CD8-positive, alpha-beta memory T cell (primary cell): ENCODE results near the gene TMEM176A. TPM values are rescaled to one million over a fixed set of nuclear protein-coding genes. Genes with fewer than 3 reads are reported as not detected.

ENCODE experiments used
- CTCF ChIA-PET: fragments of 350-600 bp; sonication (Branson Sonifier 250); formaldehyde crosslinking; loops from one replicate; lab custom pipeline; 2021; ENCODE audit warnings: antibody characterized with exemption; lab: Charles Lee
- POLR2A ChIA-PET: fragments of 350-600 bp; sonication (Branson Sonifier 250); formaldehyde crosslinking; loops from one replicate; lab custom pipeline; 2021; ENCODE audit warnings: antibody characterized with exemption; lab: Charles Lee
- DNase-seq, 5 donors: peaks; one replicate each; pipeline versions ENCODE4 v3.0.0 to v3.0.0-alpha.2; 2020 to 2022; ENCODE audit warnings: mixed read lengths in 1 of 5
- H3K27ac ChIP-seq: one replicate; pipeline ENCODE4 v1.7.0; 2013; ENCODE audit warnings: low read depth, mild to moderate bottlenecking, low read length, moderate library complexity
- H3K27me3 ChIP-seq: 2 replicates; pipeline ENCODE4 v1.7.0; 2013; ENCODE audit warnings: low read length, mild to moderate bottlenecking; ENCODE audit not compliant: insufficient read depth, poor library complexity, severe bottlenecking
- H3K36me3 ChIP-seq: 2 replicates; pipeline ENCODE4 v1.7.0; 2013; ENCODE audit warnings: mild to moderate bottlenecking, low read length, moderate library complexity; ENCODE audit not compliant: insufficient read depth
- H3K4me1 ChIP-seq: 2 replicates; pipeline ENCODE4 v1.7.0; 2013; ENCODE audit warnings: mild to moderate bottlenecking, low read length, moderate library complexity; ENCODE audit not compliant: insufficient read depth
- H3K4me3 ChIP-seq: 2 replicates; pipeline ENCODE4 v1.7.0; 2013; ENCODE audit warnings: mild to moderate bottlenecking, low read length
- H3K9me3 ChIP-seq: 2 replicates; pipeline ENCODE4 v1.7.0; 2013; ENCODE audit warnings: mild to moderate bottlenecking, low read length
- H3K27ac Mint-ChIP-seq, 8 donors: one replicate each; pipeline ENCODE4 v1.8.0; 2020 to 2021; ENCODE audit warnings: mixed read lengths in 8 of 8, mild to moderate bottlenecking in 6 of 8, inconsistent platforms in 3 of 8, moderate library complexity in 3 of 8
- H3K27me3 Mint-ChIP-seq, 2 donors: one replicate each; pipeline ENCODE4 v1.8.0; 2020 to 2021; ENCODE audit warnings: mixed read lengths in 2 of 2, mild to moderate bottlenecking in 1 of 2, moderate library complexity in 1 of 2
- H3K36me3 Mint-ChIP-seq, 3 donors: one replicate each; pipeline ENCODE4 v1.8.0; 2020 to 2021; ENCODE audit warnings: mixed read lengths in 3 of 3, inconsistent platforms in 1 of 3, mild to moderate bottlenecking in 1 of 3
- H3K4me1 Mint-ChIP-seq, 3 donors: one replicate each; pipeline ENCODE4 v1.8.0; 2020 to 2021; ENCODE audit warnings: mixed read lengths in 3 of 3, inconsistent platforms in 1 of 3, mild to moderate bottlenecking in 1 of 3
- H3K4me3 Mint-ChIP-seq, 7 donors: one replicate each; pipeline ENCODE4 v1.8.0; 2020 to 2021; ENCODE audit warnings: mixed read lengths in 7 of 7, mild to moderate bottlenecking in 6 of 7, moderate library complexity in 4 of 7, inconsistent platforms in 2 of 7
- H3K9me3 Mint-ChIP-seq, 5 donors: one replicate each; pipeline ENCODE4 v1.8.0; 2020 to 2022; ENCODE audit warnings: mixed read lengths in 5 of 5, mild to moderate bottlenecking in 3 of 5, moderate library complexity in 2 of 5, inconsistent platforms in 1 of 5
- polyA plus RNA-seq: library from polyadenylated mRNA; unstranded; fragments of 300-500 nt; fragmentation: Illumina TruSeq; gene quantifications from one replicate; pipeline ENCODE4 v1.2.3, GENCODE V29; 2021
- total RNA-seq, 2 experiments: library from RNA; stranded (reverse); gene quantifications; one replicate each; pipeline ENCODE4 v1.2.3, GENCODE V29; 2021

Gene TMEM176A, protein sequence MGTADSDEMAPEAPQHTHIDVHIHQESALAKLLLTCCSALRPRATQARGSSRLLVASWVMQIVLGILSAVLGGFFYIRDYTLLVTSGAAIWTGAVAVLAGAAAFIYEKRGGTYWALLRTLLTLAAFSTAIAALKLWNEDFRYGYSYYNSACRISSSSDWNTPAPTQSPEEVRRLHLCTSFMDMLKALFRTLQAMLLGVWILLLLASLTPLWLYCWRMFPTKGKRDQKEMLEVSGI
- under 1 TPM in 1 of 2 experiments, not detected in 1; 0.26 TPM for total RNA-seq
- polyA plus RNA-seq, result not detected

DNA sequence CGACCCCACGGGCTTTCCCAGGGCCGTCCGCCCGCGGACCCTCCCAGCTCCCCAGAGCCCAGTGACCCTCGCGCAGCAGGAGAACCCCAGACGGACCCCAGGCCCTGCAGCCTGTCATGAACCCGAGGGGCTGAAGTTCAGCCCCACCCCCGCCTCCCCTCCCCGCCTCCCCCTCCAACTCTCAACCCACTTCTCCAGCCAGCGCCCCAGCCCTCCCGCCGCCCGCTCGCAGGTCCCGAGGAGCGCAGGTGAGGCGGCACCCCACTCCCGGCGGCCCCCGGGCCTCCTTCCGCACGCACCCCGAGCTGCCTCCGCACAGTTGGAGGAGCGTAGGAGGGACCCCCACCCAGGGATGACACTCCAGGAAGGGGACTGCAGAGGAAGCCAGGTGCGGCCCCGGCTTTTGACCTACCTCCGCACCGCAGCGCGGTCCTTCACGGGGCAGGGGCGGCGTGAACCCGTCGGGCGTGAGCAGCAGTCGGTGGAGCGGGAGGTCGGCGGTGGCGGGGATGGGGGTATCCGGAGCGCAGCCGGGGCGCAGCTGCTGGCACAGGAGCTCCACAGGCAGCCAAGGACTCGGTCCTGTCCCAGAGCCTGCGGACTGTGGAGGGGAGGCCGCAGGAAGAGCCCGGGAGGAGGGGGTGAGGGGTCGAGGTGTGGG, at the start of gene TMEM176A:
TSS of gene TMEM176A (plus strand) at position 189 of the 661 bp plus-strand sequence. CDS start 782 bp downstream, outside the sequence.
- peak in 2 of 5 donors; percentile 2 to 21 for DNase-seq
- no peak within 1 kb of the TSS for H3K27ac Mint-ChIP-seq
- H3K27me3 Mint-ChIP-seq, result peaks cover 49 to 70% of the 10 kb centered on the region in 2 donors
- peaks cover 0 to 23% (median 10%) of the 10 kb centered on the region in 3 donors for H3K4me1 Mint-ChIP-seq
- Histone ChIP-seq H3K4me3 (no peak within 1 kb of the TSS), H3K27me3 (peaks cover 28% of the 10 kb centered on the region), H3K36me3 (no peaks in the 10 kb centered on the region), H3K4me1 (no peaks in the 10 kb centered on the region), H3K9me3 (peaks cover under 1% of the 10 kb centered on the region), H3K27ac (no peak within 1 kb of the TSS)
- ChIA-PET POLR2A (interaction anchor here (0.5 kb wide), 1 partner anchor 817 kb away, joined by 5 read pairs; no protein-coding TSS in a partner anchor), CTCF (no interaction called here)
- H3K36me3 Mint-ChIP-seq, result peaks cover 0 to 21% (median 0%) of the 10 kb centered on the region in 3 donors
- H3K4me3 Mint-ChIP-seq, result peak within 1 kb of the TSS in 6 of 7 donors; percentile 66 to 80 (median 72)
- peaks cover 7 to 11% (median 9%) of the 10 kb centered on the region in 5 donors for H3K9me3 Mint-ChIP-seq

DNA sequence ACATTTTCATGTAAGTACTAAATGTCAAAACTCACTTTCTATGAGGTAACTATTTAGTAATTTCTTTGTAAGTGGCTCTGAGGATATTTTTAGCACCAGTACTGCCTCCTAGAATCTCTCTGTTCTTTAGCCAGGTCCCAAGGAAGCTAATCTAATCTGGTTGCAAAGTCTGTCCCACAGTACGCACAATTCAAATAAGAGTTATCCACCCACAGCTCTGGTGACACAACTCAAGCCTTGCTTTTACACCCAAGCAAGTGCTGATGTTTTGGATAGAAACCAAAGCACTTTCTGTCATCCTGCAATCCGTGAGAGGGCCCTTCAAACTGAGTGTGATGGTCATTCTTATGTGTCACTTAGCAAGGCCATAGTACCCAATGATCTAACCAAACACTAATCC, 48.9 kb upstream of the TMEM176A start:
- Mint-ChIP-seq H3K36me3 (peaks cover 0 to 7% (median 0%) of the 10 kb centered on the region in 3 donors), H3K9me3 (peaks cover 0 to 2% (median 0%) of the 10 kb centered on the region in 5 donors), H3K27ac (peak overlapping the region in 6 of 8 donors; percentile 22 to 72 (median 42)), H3K4me3 (no peak overlapping the region), H3K27me3 (peaks cover 0 to 3% of the 10 kb centered on the region in 2 donors), H3K4me1 (peaks cover 82 to 97% (median 96%) of the 10 kb centered on the region in 3 donors)
- H3K4me1 ChIP-seq, result peaks cover 96% of the 10 kb centered on the region
- ChIA-PET CTCF (no interaction called here), POLR2A (no interaction called here)
- no peak overlapping the region for H3K27ac ChIP-seq
- H3K36me3 ChIP-seq, result no peaks in the 10 kb centered on the region
- no peak for DNase-seq
- H3K4me3 ChIP-seq, result no peak overlapping the region
- H3K27me3 ChIP-seq, result no peaks in the 10 kb centered on the region
- no peaks in the 10 kb centered on the region for H3K9me3 ChIP-seq

DNA sequence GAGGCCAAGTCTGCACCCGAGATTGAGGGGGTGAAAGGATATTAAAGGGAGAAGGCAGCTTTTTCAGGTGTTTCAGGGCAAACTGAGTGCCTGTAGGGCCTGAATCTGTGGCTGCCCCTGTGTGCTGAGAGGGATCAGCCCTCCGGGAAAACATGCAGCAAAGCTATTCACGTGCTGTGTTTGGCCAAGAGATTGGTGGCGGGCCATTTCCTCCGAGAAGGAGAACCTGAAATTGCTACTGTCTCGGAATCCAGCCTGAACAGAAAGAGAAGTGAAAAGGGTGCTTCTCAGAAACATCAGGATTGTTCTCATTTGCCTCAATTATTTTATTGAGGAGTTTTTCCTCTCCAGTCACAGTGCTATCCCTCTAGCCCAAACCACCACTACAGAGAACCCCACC, 47.3 kb upstream of the TMEM176A start:
- DNase-seq, result no peak
- no peak overlapping the region for H3K27ac ChIP-seq
- peaks cover 0 to 2% (median 0%) of the 10 kb centered on the region in 5 donors for H3K9me3 Mint-ChIP-seq

DNA sequence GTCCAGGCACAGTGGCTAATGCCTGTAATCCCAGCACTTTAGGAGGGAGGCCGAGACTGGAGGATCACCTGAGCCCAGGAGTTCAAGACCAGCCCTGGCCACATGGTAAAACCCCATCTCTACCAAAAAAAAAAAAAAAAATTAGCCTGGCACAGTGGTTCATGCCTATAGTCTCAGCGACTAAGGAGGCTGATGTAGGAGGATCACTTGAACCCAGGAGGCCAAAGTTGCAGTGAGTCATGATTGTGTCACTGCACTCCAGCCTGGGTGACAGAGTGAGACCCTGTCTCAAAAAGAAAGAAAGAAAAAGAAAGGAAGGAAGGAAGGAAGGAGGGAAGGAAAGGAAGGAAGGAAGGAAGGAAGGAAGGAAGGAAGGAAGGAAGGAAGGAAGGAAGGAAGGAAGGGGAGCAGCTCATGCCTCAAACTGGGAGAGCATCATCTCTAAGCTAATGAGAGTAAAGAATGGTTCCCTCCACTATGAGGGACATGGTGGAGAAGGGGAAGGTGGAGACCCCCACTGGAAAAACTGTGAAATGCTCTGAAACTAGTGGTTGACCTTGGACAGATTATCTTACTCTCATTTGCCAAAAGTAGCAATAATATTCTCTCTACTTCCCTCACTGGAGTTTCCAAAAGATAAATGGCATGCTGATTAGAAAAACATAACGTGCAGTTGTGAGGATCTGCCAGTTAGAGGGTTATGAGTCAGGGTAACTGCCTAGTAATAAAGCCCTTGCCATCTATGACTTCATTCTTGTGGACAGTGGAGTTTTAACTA, 46.6 kb upstream of the TMEM176A start:
- no peak for DNase-seq
- peak overlapping the region; percentile 15 for H3K4me3 ChIP-seq
- no peaks in the 10 kb centered on the region for H3K9me3 ChIP-seq
- peaks cover 0 to 2% (median 0%) of the 10 kb centered on the region in 5 donors for H3K9me3 Mint-ChIP-seq
- H3K4me3 Mint-ChIP-seq, result peak overlapping the region in 6 of 7 donors; percentile 33 to 66 (median 54)
- H3K4me1 Mint-ChIP-seq, result peaks cover 65 to 82% (median 81%) of the 10 kb centered on the region in 3 donors
- no peak overlapping the region for H3K27ac ChIP-seq
- peaks cover 79% of the 10 kb centered on the region for H3K4me1 ChIP-seq
- peak overlapping the region; percentile 75 to 97 (median 88) for H3K27ac Mint-ChIP-seq
- CTCF ChIA-PET, result interaction anchor here (0.7 to 3.9 kb wide), 6 partner anchors 12 to 304 kb away, joined by 3 to 60 read pairs (median 12); partner anchors contain the start of genes GIMAP5 and GIMAP8
- no peaks in the 10 kb centered on the region for H3K27me3 ChIP-seq
- H3K27me3 Mint-ChIP-seq, result peaks cover 0 to 3% of the 10 kb centered on the region in 2 donors
- POLR2A ChIA-PET, result interaction anchor here (0.5 to 2.9 kb wide), 6 partner anchors 11 to 309 kb away, joined by 3 to 27 read pairs (median 4); partner anchors contain the start of genes GIMAP1 and GIMAP7
- no peaks in the 10 kb centered on the region for H3K36me3 ChIP-seq
- H3K36me3 Mint-ChIP-seq, result peaks cover 0 to 1% (median 0%) of the 10 kb centered on the region in 3 donors

More for the DNA sequence above, 47.3 kb upstream of the TMEM176A start:
- Histone ChIP-seq H3K27me3 (no peaks in the 10 kb centered on the region), H3K9me3 (no peaks in the 10 kb centered on the region), H3K36me3 (no peaks in the 10 kb centered on the region), H3K4me3 (no peak overlapping the region), H3K4me1 (peaks cover 87% of the 10 kb centered on the region)
- Mint-ChIP-seq H3K27me3 (peaks cover 0 to 3% of the 10 kb centered on the region in 2 donors), H3K27ac (peak overlapping the region in 7 of 8 donors; percentile 78 to 97 (median 82)), H3K36me3 (peaks cover 0 to 1% (median 0%) of the 10 kb centered on the region in 3 donors), H3K4me1 (peaks cover 73 to 89% (median 89%) of the 10 kb centered on the region in 3 donors), H3K4me3 (peak overlapping the region in 1 of 7 donors; percentile 32)
- ChIA-PET CTCF (interaction anchor here (1.0 to 3.6 kb wide), 3 partner anchors 12 to 283 kb away, joined by 5 to 17 read pairs (median 12); partner anchors contain the start of gene GIMAP5), POLR2A (interaction anchor here (0.5 to 2.9 kb wide), 4 partner anchors 10 to 308 kb away, joined by 3 to 27 read pairs (median 3); no protein-coding TSS in a partner anchor)

DNA sequence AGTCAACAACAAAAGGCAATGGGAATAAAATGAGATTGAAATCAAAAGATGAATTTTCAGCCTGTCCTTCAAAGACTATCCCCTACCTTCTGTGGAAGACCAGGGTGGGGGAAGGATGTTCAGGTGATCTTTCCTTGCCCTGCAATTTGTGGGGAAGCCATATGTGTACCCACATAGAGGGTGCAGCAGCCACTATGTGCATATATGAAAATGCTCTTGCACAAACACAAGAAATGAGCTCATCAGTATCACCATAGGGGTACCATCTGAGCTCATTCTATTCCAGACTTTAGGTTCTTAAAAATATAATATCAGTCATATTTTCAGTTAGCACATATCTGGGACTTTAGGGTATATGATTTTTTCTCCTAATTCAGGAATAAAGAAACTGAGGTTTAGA, 45.6 kb upstream of the TMEM176A start:
- Mint-ChIP-seq H3K4me3 (peak overlapping the region; percentile 74 to 91 (median 78)), H3K27me3 (peaks cover 0 to 3% of the 10 kb centered on the region in 2 donors), H3K36me3 (peaks cover 0 to 1% (median 0%) of the 10 kb centered on the region in 3 donors), H3K27ac (peak overlapping the region; percentile 86 to 99 (median 96)), H3K9me3 (peaks cover 0 to 4% (median 0%) of the 10 kb centered on the region in 5 donors), H3K4me1 (peaks cover 56 to 72% (median 72%) of the 10 kb centered on the region in 3 donors)
- no peaks in the 10 kb centered on the region for H3K9me3 ChIP-seq
- no peaks in the 10 kb centered on the region for H3K36me3 ChIP-seq
- peak overlapping the region; percentile 25 for H3K27ac ChIP-seq
- peaks cover 70% of the 10 kb centered on the region for H3K4me1 ChIP-seq
- no peaks in the 10 kb centered on the region for H3K27me3 ChIP-seq
- ChIA-PET POLR2A (interaction anchor here (0.6 to 2.9 kb wide), 17 partner anchors 9 to 349 kb away, joined by 3 to 27 read pairs (median 6); partner anchors contain the start of genes GIMAP1, GIMAP4, GIMAP6 and GIMAP7), CTCF (interaction anchor here (0.7 to 3.9 kb wide), 32 partner anchors 8 to 333 kb away, joined by 3 to 60 read pairs (median 4); partner anchors contain the start of genes GIMAP2, GIMAP4, GIMAP5 and GIMAP6)
- DNase-seq, result no peak
- H3K4me3 ChIP-seq, result peak overlapping the region; percentile 10

DNA sequence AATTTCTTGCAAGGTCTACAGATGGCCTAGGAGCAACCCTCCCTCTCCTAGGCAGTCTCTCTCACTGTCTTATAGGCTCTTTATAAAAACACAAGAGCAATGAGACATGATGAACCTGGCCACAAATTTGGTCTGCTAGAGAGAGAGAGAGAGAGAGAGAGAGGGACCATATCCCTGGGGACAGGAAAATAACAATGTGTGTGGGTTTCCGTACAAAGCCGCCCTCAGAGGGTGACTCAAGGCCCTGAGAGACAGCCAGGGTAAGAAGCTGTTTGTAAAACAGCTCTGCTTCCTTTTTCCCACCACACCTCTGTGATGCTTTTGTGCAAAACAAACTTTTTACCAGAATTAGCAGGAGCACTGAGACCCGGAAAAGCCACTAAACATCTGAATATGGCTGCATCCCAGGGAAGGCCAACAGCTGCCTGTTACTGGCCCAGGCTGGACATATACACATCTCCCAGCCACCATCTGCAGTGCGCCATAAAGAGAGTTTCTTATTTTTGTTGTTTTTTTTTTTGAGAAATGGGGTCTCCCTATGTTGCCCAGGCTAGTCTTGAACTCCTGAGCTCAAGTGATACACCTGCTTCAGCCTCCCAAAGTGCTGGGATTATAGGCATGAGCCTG, 45.0 kb upstream of the TMEM176A start:
- no peaks in the 10 kb centered on the region for H3K9me3 ChIP-seq
- POLR2A ChIA-PET, result interaction anchor here (0.6 to 2.9 kb wide), 23 partner anchors 8 to 349 kb away, joined by 3 to 27 read pairs (median 4); partner anchors contain the start of genes GIMAP1, GIMAP4, GIMAP6 and GIMAP7
- H3K36me3 Mint-ChIP-seq, result peaks cover 0 to 1% (median 0%) of the 10 kb centered on the region in 3 donors
- peaks cover 66% of the 10 kb centered on the region for H3K4me1 ChIP-seq
- no peaks in the 10 kb centered on the region for H3K36me3 ChIP-seq
- peak; percentile 51 to 88 (median 81) for DNase-seq
- CTCF ChIA-PET, result interaction anchor here (0.7 to 3.9 kb wide), 33 partner anchors 9 to 351 kb away, joined by 3 to 60 read pairs (median 4); partner anchors contain the start of genes GIMAP2, GIMAP4, GIMAP5 and GIMAP6
- H3K9me3 Mint-ChIP-seq, result peaks cover 0 to 4% (median 0%) of the 10 kb centered on the region in 5 donors
- H3K27ac ChIP-seq, result peak overlapping the region; percentile 25
- H3K27me3 Mint-ChIP-seq, result peaks cover 0 to 3% of the 10 kb centered on the region in 2 donors
- peak overlapping the region; percentile 74 to 91 (median 78) for H3K4me3 Mint-ChIP-seq
- peak overlapping the region; percentile 10 for H3K4me3 ChIP-seq
- no peaks in the 10 kb centered on the region for H3K27me3 ChIP-seq
- peaks cover 50 to 66% (median 66%) of the 10 kb centered on the region in 3 donors for H3K4me1 Mint-ChIP-seq
- peak overlapping the region; percentile 86 to 99 (median 96) for H3K27ac Mint-ChIP-seq
